B cell (primary cell): ENCODE data around the gene GLT1D1.

Experiments used
- CTCF ChIP-seq: fragments of 200-600 bp; IDR thresholded peaks from one replicate; pipeline ENCODE4 v1.8.0; 2022; ENCODE audit warnings: antibody characterized with exemption, mild to moderate bottlenecking
- EZH2 ChIP-seq: IDR thresholded peaks from 2 replicates; pipeline ENCODE4 v1.6.1; 2012; ENCODE audit warnings: borderline replicate concordance, low read depth, mild to moderate bottlenecking, moderate library complexity, low read length; ENCODE audit not compliant: insufficient read depth, poor library complexity, severe bottlenecking

- TF ChIP-seq CTCF, result no peak
- TF ChIP-seq EZH2, result no peak
Measured at GRCh38 chr12:128920468-128920867, 67.2 kb downstream of the GLT1D1 start.
